CD4-positive, CD25-positive, alpha-beta regulatory T cell (primary cell): ENCODE measurements around the gene ANKRD22. TPM values are rescaled to one million over a fixed set of nuclear protein-coding genes. Genes with fewer than 3 reads are reported as not detected.

Experiments
- ATAC-seq, 2 donors: fragments of 150-1000 bp; cut with Tn5 transposase; one replicate each; pipeline ENCODE4 v1.10.0; 2021; ENCODE audit warnings: low read depth in 2 of 2, moderate number of reproducible peaks in 2 of 2, moderate library complexity in 1 of 2
- DNase-seq, 3 donors: peaks; one replicate each; pipeline versions ENCODE4 v3.0.0 to v3.0.0-alpha.2; 2012 to 2022; ENCODE audit warnings: mixed read lengths in 1 of 3
- H3K27ac ChIP-seq: one replicate; pipeline ENCODE4 v1.7.0; 2013; ENCODE audit warnings: mild to moderate bottlenecking, low read length; ENCODE audit not compliant: insufficient read depth, poor library complexity, severe bottlenecking
- H3K27me3 ChIP-seq: one replicate; pipeline ENCODE4 v1.7.0; 2013; ENCODE audit warnings: low read length; ENCODE audit not compliant: control insufficient read depth, insufficient read depth
- H3K36me3 ChIP-seq: one replicate; pipeline ENCODE4 v1.7.0; 2013; ENCODE audit warnings: mild to moderate bottlenecking, low read length, moderate library complexity; ENCODE audit not compliant: control insufficient read depth, insufficient read depth
- H3K4me1 ChIP-seq: 2 replicates; pipeline ENCODE4 v1.7.0; 2013; ENCODE audit warnings: mild to moderate bottlenecking, low read length; ENCODE audit not compliant: insufficient read depth, control insufficient read depth, poor library complexity, severe bottlenecking
- H3K4me3 ChIP-seq: one replicate; pipeline ENCODE4 v1.7.0; 2013; ENCODE audit warnings: low read depth, mild to moderate bottlenecking, low read length, moderate library complexity
- H3K9me3 ChIP-seq, 2 experiments: 1 replicate in 1 of 2; 2 replicates in 1 of 2; pipeline ENCODE4 v1.7.0; 2013; ENCODE audit warnings: low read length in 2 of 2, mild to moderate bottlenecking in 1 of 2, moderate library complexity in 1 of 2; ENCODE audit not compliant: control insufficient read depth in 2 of 2
- H3K27ac Mint-ChIP-seq, 3 donors: one replicate each; pipeline ENCODE4 v1.8.0; 2020 to 2022; ENCODE audit warnings: mild to moderate bottlenecking in 3 of 3, mixed read lengths in 3 of 3, moderate library complexity in 2 of 3
- H3K27me3 Mint-ChIP-seq: one replicate; pipeline ENCODE4 v1.8.0; 2022; ENCODE audit warnings: mild to moderate bottlenecking, mixed read lengths
- H3K36me3 Mint-ChIP-seq: one replicate; pipeline ENCODE4 v1.8.0; 2020; ENCODE audit warnings: mixed read lengths
- H3K4me1 Mint-ChIP-seq, 4 donors: one replicate each; pipeline ENCODE4 v1.8.0; 2020 to 2022; ENCODE audit warnings: mixed read lengths in 4 of 4, mild to moderate bottlenecking in 1 of 4
- H3K4me3 Mint-ChIP-seq, 4 donors: one replicate each; pipeline ENCODE4 v1.8.0; 2020 to 2022; ENCODE audit warnings: mild to moderate bottlenecking in 4 of 4, mixed read lengths in 4 of 4, moderate library complexity in 3 of 4
- H3K9me3 Mint-ChIP-seq, 7 donors: one replicate each; pipeline ENCODE4 v1.8.0; 2020 to 2022; ENCODE audit warnings: mixed read lengths in 7 of 7, mild to moderate bottlenecking in 3 of 7, moderate library complexity in 2 of 7
- polyA plus RNA-seq, 4 donors: library from polyadenylated mRNA; unstranded; fragments of 300-500 nt; fragmentation: Illumina TruSeq; gene quantifications; one replicate each; pipeline ENCODE4 v1.2.3, GENCODE V29; 2021
- total RNA-seq: library from RNA; stranded (reverse); gene quantifications from one replicate; pipeline ENCODE4 v1.2.3, GENCODE V29; 2022

The ANKRD22 gene
- total and polyA plus RNA-seq, 5 donors from 2014 or later = 0.10 to 0.20 (median 0.18) TPM; not detected in 1

DNA sequence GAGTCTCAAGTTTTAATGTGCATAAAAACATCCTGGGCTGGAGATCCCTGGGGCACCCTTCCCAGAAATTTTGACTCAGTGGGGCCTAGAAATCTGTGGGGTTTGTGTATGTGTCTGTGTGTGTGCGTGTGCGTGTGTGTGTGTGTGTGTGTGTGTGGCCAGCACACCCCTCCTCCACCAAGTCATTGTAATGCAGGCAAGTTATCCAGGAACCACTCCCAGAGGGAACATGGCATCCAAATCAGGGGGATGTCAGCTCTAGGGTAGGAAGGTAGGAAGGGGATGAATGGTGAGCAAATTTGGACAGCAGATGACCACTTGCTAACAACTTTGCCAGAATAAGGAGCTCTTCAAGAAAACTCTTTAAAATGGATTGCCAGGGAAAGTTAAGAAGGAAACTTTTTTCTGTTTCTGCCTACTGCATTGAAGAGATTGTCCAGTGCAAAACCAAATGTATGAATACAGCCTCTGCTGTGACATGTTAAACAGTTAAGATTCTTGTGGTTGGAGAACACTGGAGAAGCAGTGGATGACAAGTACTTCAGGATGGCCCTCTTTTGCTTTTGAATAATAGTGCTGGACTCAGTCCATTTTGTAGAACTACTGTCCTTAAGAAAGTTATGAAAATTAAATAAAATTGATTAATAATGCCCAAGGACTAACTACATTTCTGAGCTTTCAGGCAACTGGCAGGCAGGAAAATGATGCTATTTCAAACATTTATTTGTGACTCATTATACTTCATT, 40.8 kb upstream of the ANKRD22 start:
- H3K27me3 ChIP-seq = no peaks in the 10 kb centered on the region
- H3K4me1 ChIP-seq = peaks cover 41% of the 10 kb centered on the region
- no peaks in the 10 kb centered on the region for H3K9me3 ChIP-seq
- no peaks in the 10 kb centered on the region for H3K9me3 Mint-ChIP-seq
- H3K4me1 Mint-ChIP-seq = peaks cover 65 to 94% (median 80%) of the 10 kb centered on the region in 4 donors
- H3K27ac ChIP-seq = no peak overlapping the region
- DNase-seq (no peak), ATAC-seq (no peak)
- H3K36me3 ChIP-seq = no peaks in the 10 kb centered on the region
- no peaks in the 10 kb centered on the region for H3K27me3 Mint-ChIP-seq
- H3K27ac Mint-ChIP-seq = peak overlapping the region; percentile 55 to 76 (median 66)
- peaks cover 9% of the 10 kb centered on the region for H3K36me3 Mint-ChIP-seq
- no peak overlapping the region for H3K4me3 ChIP-seq
- peak overlapping the region in 1 of 4 donors; percentile 15 for H3K4me3 Mint-ChIP-seq

DNA sequence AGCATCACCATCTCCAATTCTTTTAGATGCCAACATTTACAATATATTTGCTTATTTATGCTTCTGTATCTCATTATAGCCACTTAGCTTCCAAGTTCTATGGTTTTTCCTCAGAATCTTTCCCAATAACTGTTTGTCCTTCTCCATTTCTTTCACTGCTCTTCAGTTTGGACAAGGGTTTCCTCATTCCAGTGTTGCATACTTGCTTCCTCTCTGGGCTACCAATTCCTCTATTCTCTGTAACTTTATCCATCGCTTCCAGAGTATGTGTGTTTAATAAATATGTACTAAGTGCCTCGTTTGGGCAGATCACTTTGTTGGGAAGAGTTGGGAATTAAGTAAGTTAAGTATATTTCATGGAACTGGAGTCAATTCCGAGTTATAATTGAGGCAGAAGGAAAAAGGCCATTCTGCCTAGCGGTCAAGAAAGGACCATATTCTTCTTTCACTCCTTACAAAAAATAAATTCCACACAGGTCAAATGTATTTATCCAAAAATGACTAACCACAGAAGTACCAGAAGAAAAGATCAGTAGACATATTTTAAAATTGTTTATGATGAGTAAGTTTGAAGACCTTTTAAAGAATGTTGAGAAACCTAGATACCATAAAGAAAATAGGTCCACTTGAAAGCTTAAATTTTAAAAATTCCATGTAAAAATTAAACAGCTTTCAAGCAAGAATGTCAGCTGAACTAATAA, 39.2 kb upstream of the ANKRD22 start:
- no peaks in the 10 kb centered on the region for H3K9me3 Mint-ChIP-seq
- peak overlapping the region; percentile 16 for H3K4me3 ChIP-seq
- DNase-seq (no peak), ATAC-seq (no peak)
- peaks cover 56 to 93% (median 79%) of the 10 kb centered on the region in 4 donors for H3K4me1 Mint-ChIP-seq
- peaks cover 9% of the 10 kb centered on the region for H3K36me3 Mint-ChIP-seq
- H3K4me3 Mint-ChIP-seq = peak overlapping the region in 1 of 4 donors; percentile 38
- H3K9me3 ChIP-seq = no peaks in the 10 kb centered on the region
- no peak overlapping the region for H3K27ac ChIP-seq
- no peaks in the 10 kb centered on the region for H3K27me3 ChIP-seq
- H3K36me3 ChIP-seq = no peaks in the 10 kb centered on the region
- H3K27me3 Mint-ChIP-seq = no peaks in the 10 kb centered on the region
- peak overlapping the region in 1 of 3 donors; percentile 72 for H3K27ac Mint-ChIP-seq
- H3K4me1 ChIP-seq = peaks cover 41% of the 10 kb centered on the region

DNA sequence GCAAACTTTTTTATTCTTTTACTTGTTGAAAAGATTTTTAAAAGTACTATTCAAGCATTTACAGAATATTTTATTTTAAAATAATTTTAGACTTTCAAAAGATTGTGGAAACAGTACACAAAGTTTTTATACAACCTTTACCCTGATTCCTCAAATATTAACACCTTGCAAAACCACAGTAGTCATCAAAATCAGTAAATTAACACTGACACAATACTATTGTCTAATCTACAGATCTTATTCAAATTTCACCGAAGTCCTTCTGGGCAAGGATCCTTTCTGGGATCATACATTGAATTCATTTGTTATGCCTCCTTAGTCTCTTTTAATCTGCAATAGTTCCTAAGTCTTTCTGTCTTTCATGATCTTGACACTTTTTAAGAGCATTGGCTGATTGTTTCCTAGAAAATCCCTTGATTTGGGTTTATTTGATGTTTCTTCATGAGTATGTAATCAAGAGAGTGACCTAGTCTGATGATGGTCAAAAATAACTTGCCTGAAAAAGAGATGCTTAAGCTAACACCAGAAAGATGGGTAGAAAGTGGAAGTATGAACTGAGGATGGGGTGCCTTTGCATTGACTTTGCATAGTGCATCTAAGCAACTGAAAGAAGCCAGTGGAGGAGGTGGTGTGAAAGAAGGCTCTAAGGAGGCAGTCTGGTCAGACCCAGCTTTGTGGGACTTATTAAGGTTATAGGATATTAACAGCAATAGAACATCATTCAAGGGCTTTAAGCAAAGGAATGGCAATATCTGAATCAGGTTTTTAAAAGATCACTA, 38.1 kb upstream of the ANKRD22 start:
- peaks cover 58 to 95% (median 81%) of the 10 kb centered on the region in 4 donors for H3K4me1 Mint-ChIP-seq
- no peak for ATAC-seq
- Histone ChIP-seq H3K9me3 (no peaks in the 10 kb centered on the region), H3K36me3 (no peaks in the 10 kb centered on the region), H3K27ac (no peak overlapping the region), H3K4me1 (peaks cover 45% of the 10 kb centered on the region), H3K4me3 (peak overlapping the region; percentile 29), H3K27me3 (no peaks in the 10 kb centered on the region)
- H3K27me3 Mint-ChIP-seq = no peaks in the 10 kb centered on the region
- DNase-seq = no peak
- peaks cover 9% of the 10 kb centered on the region for H3K36me3 Mint-ChIP-seq
- H3K27ac Mint-ChIP-seq = peak overlapping the region in 2 of 3 donors; percentile 22 to 29
- H3K4me3 Mint-ChIP-seq = peak overlapping the region in 3 of 4 donors; percentile 7 to 38 (median 12)
- H3K9me3 Mint-ChIP-seq = no peaks in the 10 kb centered on the region

DNA sequence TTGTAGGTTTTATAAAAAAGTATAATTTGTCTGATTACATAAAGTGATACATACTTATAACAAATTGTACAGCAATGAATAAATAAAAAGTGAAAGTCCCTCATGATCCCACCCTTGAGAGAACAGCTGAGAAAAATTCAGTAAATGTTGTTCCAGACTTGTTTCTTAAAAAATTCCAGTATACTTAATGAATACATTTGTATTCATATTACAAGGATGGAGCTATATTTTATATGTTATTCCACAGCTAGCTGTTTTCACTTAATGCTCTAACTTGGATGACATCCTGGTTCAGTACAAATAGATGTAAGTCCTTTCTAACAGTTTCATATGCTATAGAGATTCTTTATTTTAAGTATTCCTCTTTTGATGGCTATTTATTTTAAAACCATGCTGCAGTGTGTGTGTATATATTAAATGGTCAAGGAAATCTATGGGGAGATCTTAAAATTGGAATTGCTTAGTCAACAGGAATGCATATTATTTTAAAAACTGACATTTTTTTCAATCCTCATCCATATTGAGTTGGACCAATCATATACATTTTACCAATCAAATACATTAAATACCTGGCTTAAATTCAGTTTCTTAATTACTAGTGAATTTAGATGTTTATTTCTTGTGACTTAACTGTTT, 37.3 kb upstream of the ANKRD22 start:
- Histone ChIP-seq H3K4me1 (peaks cover 53% of the 10 kb centered on the region), H3K36me3 (no peaks in the 10 kb centered on the region), H3K27ac (no peak overlapping the region), H3K4me3 (peak overlapping the region; percentile 51), H3K9me3 (no peaks in the 10 kb centered on the region), H3K27me3 (no peaks in the 10 kb centered on the region)
- Mint-ChIP-seq H3K27me3 (no peaks in the 10 kb centered on the region), H3K36me3 (peaks cover 7% of the 10 kb centered on the region), H3K9me3 (no peaks in the 10 kb centered on the region), H3K4me3 (peak overlapping the region in 1 of 4 donors; percentile 56), H3K4me1 (peaks cover 52 to 97% (median 81%) of the 10 kb centered on the region in 4 donors), H3K27ac (peak overlapping the region in 1 of 3 donors; percentile 53)
- no peak for DNase-seq
- ATAC-seq = no peak

DNA sequence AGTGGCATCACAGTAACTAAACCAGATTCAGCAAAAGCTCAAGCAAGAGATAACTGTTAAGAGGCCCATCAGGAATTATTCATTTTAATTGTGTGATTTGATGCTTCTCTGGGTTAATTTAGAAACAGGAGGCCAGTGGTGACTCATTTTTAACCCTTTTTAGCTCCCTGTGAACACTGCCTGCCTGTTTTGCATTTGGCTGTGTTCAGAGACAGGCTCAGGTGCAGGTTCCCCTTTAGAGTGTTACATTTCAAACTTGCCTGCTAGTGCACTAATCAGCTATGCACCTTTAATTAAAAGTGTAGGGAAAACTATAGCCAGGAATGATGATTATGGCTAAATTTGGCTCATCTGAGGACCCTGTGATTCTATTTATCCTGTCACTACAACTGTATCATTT, 34.9 kb upstream of the ANKRD22 start:
- peak overlapping the region in 1 of 3 donors; percentile 98 for H3K27ac Mint-ChIP-seq

DNA sequence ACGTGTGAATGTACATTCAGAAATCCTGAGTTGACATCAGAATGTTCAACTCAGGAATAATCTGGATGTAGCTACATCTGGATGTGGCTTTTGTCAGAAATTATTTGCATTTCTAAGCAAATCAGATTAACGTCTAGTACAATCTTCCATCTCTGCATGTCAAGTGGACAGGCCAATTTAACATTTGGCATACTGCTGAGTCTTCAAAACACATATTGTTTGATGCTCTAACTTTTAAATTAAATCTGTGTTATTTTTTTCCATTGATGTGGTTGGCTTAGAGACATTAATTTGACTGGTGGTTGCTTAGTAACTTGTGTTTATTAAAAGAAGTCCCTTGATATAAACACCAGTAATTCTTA, 31.8 kb upstream of the ANKRD22 start:
- peaks cover 37 to 88% (median 71%) of the 10 kb centered on the region in 4 donors for H3K4me1 Mint-ChIP-seq
- H3K36me3 ChIP-seq = no peaks in the 10 kb centered on the region
- ATAC-seq (no peak), DNase-seq (peak in 1 of 3 donors; percentile 58)
- peak overlapping the region; percentile 84 for H3K4me3 ChIP-seq
- H3K27ac ChIP-seq = peak overlapping the region; percentile 88
- no peaks in the 10 kb centered on the region for H3K9me3 Mint-ChIP-seq
- H3K27me3 ChIP-seq = no peaks in the 10 kb centered on the region
- peaks cover 5% of the 10 kb centered on the region for H3K27me3 Mint-ChIP-seq
- no peaks in the 10 kb centered on the region for H3K9me3 ChIP-seq
- no peaks in the 10 kb centered on the region for H3K36me3 Mint-ChIP-seq
- peaks cover 78% of the 10 kb centered on the region for H3K4me1 ChIP-seq
- H3K27ac Mint-ChIP-seq = peak overlapping the region; percentile 74 to 99 (median 98)
- peak overlapping the region; percentile 97 to 100 (median 99) for H3K4me3 Mint-ChIP-seq

More for the DNA sequence above, 34.9 kb upstream of the ANKRD22 start:
- H3K4me3 Mint-ChIP-seq = peak overlapping the region in 3 of 4 donors; percentile 47 to 100 (median 51)
- peaks cover 52 to 97% (median 86%) of the 10 kb centered on the region in 4 donors for H3K4me1 Mint-ChIP-seq
- H3K9me3 Mint-ChIP-seq = no peaks in the 10 kb centered on the region
- no peaks in the 10 kb centered on the region for H3K27me3 ChIP-seq
- no peaks in the 10 kb centered on the region for H3K9me3 ChIP-seq
- H3K4me3 ChIP-seq = peak overlapping the region; percentile 84
- no peak overlapping the region for H3K27ac ChIP-seq
- DNase-seq = peak in 1 of 3 donors; percentile 49
- no peaks in the 10 kb centered on the region for H3K36me3 ChIP-seq
- peaks cover 4% of the 10 kb centered on the region for H3K36me3 Mint-ChIP-seq
- no peaks in the 10 kb centered on the region for H3K27me3 Mint-ChIP-seq
- peaks cover 72% of the 10 kb centered on the region for H3K4me1 ChIP-seq
- ATAC-seq = peak; percentile 61 to 63
